GM12891 (cell line): ENCODE measurements around the gene PRDM16.

ENCODE experiments used
- POLR2A ChIP-seq: IDR thresholded peaks from 2 replicates; pipeline ENCODE4 v1.6.1; 2011; ENCODE audit warnings: low read depth, low read length, control low read depth
- POLR2AphosphoS5 ChIP-seq: IDR thresholded peaks from 2 replicates; pipeline ENCODE4 v1.6.1; 2011; ENCODE audit warnings: low read depth, low read length, control low read depth
- POU2F2 ChIP-seq: IDR thresholded peaks from 2 replicates; pipeline ENCODE4 v1.6.1; 2011; ENCODE audit warnings: low read depth, mild to moderate bottlenecking, control low read depth, low read length, moderate library complexity
- SPI1 ChIP-seq: IDR thresholded peaks from 2 replicates; pipeline ENCODE4 v1.6.1; 2011; ENCODE audit warnings: low read depth, low read length, control low read depth
- TAF1 ChIP-seq: IDR thresholded peaks from 2 replicates; pipeline ENCODE4 v1.6.1; 2011; ENCODE audit warnings: low read depth, low read length, control low read depth

DNA sequence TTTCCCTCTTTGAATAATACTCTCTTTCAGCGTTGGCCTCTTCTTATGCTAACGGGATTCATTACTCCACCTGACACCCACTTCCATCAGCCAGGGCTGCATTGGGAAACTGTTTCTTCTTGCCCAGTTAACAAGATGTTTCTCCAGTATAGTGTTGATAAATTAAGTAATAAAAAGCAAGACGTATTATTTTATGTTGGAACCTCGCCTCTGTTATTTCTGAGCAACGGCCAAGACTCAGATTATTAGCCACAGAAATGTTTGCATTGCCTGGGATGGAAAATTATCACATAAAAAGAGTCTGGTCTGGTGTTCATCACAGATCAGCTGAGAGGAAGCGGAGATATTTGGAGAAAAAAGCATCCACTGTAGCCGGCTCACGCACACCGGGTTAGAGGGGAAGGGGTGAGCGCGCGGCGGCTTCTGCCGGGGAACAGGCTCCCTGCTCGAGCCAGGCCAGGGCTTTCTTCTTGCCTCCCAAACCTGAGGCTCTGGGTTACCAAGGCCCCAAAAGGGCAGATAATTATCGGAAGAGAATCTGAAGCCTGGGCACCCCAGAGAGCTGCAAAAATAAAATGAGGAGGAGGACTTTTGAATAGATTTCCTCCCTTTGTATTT is 189.5 kb downstream of the PRDM16 start:
- TF ChIP-seq POLR2AphosphoS5, result no peak
- TF ChIP-seq POLR2A, result no peak
- TF ChIP-seq TAF1, result no peak
- TF ChIP-seq POU2F2, result no peak
- TF ChIP-seq SPI1, result no peak
